ENCODE results near the gene CRYBG2.

The CRYBG2 gene

GRCh38 chr1:26277719-26278118 lies 76.2 kb downstream of the CRYBG2 start:
- no peak for DNase-seq

DNA sequence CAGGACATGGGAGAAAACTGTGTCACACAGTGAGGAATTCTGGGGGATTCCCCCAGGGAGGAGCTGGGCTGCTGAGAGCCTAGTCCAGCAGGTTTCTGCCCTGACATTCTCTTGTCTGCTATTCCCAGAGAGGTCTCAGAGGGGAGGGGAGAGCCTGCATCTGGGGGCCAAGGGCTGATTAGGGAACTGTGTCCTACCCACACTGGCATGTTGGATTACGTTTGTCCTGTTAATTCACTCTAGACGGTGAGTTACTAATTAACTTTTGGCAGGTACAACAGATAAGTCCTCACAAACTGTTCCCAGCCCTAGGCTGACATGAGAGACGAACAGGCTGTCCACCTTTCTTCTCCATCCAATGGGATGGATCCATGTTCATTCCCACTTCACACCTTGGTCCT lies 76.7 kb downstream of the CRYBG2 start:
- no peak for DNase-seq

DNA sequence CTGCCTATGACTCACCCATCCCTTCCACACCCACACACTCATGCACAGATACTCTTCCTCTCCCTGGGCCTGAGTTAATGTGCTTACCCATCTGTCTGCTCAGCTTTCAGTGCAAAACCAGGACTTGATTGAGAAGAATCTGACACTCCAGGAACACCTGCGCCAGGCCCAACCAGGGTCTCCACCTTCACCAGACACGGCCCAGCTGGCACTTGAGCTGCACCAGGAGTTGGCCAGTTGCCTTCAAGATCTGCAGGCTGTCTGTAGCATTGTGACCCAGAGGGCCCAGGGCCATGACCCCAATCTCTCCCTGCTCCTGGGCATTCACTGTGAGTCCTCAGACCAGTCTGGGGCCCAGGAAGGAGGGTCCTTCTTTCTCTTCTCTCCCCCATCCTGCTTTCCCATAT lies 77.5 kb downstream of the CRYBG2 start:
- DNase-seq = no peak

GRCh38 chr1:26275580-26276431 lies 78.1 kb downstream of the CRYBG2 start:
- DNase-seq = peak; percentile 38

GRCh38 chr1:26274801-26275425 lies 79.0 kb downstream of the CRYBG2 start:
- DNase-seq = no peak
